Activated effector memory CD4-positive, alpha-beta T cell treated with Interleukin-2 at 50 U/mL for 16 hours (primary cell): ENCODE data around the gene GABRR3.

Experiments
- DNase-seq: peaks from one replicate; pipeline ENCODE4 v3.0.0-alpha.2; 2020

The GABRR3 gene

GRCh38 chr3:98035208-98035607, at the start of gene GABRR3:
Gene GABRR3, minus strand, starts transcription at chr3:98035315. Its CDS starts 328 bp downstream, at chr3:98034987.
- no peak for DNase-seq

- DNase-seq: no peak
Measured at GRCh38 chr3:98073486-98073885, 38.4 kb upstream of the GABRR3 start.

- no peak for DNase-seq
Measured at GRCh38 chr3:98070840-98071239, 35.7 kb upstream of the GABRR3 start.

- no peak for DNase-seq
Measured at GRCh38 chr3:98068824-98069223, 33.7 kb upstream of the GABRR3 start.

- DNase-seq: no peak
Measured at GRCh38 chr3:98058244-98058960, 23.3 kb upstream of the GABRR3 start.

- DNase-seq: no peak
Measured at GRCh38 chr3:98057631-98058030, 22.5 kb upstream of the GABRR3 start.

GRCh38 chr3:98056035-98056434, 20.9 kb upstream of the GABRR3 start:
- DNase-seq: no peak

- no peak for DNase-seq
Measured at GRCh38 chr3:98049271-98049670, 14.2 kb upstream of the GABRR3 start.

- no peak for DNase-seq
Measured at GRCh38 chr3:98048586-98048985, 13.5 kb upstream of the GABRR3 start.

GRCh38 chr3:98041350-98041749, 6.2 kb upstream of the GABRR3 start:
- no peak for DNase-seq

GRCh38 chr3:98039322-98040024, 4.4 kb upstream of the GABRR3 start:
- peak; percentile 58 for DNase-seq

GRCh38 chr3:98038876-98039275, 3.8 kb upstream of the GABRR3 start:
- DNase-seq: no peak

- no peak for DNase-seq
Measured at GRCh38 chr3:98038286-98038685, 3.2 kb upstream of the GABRR3 start.

GRCh38 chr3:98034486-98034885, 629 bp downstream of the GABRR3 start:
- DNase-seq: no peak

GRCh38 chr3:98034036-98034435, 1.1 kb downstream of the GABRR3 start:
- DNase-seq: no peak

- no peak for DNase-seq
Measured at GRCh38 chr3:98032904-98033303, 2.2 kb downstream of the GABRR3 start.

GRCh38 chr3:98032265-98032664, 2.9 kb downstream of the GABRR3 start:
- no peak for DNase-seq

- no peak for DNase-seq
Measured at GRCh38 chr3:98029083-98029482, 6.0 kb downstream of the GABRR3 start.

GRCh38 chr3:98027085-98027446, 8.0 kb downstream of the GABRR3 start:
- no peak for DNase-seq

- no peak for DNase-seq
Measured at GRCh38 chr3:98026425-98027084, 8.6 kb downstream of the GABRR3 start.

GRCh38 chr3:98025392-98025945, 9.6 kb downstream of the GABRR3 start:
- DNase-seq: no peak

GRCh38 chr3:98022978-98023820, 11.9 kb downstream of the GABRR3 start:
- DNase-seq: peak; percentile 78
